Erythroblast (primary cell): ENCODE results near the gene PLSCR2.

Source experiments
- GATA1 ChIP-seq: IDR thresholded peaks from 2 replicates; pipeline ENCODE4 v1.6.1; 2011; ENCODE audit warnings: low read depth, mild to moderate bottlenecking, control low read depth, low read length, moderate library complexity
- POLR2A ChIP-seq: IDR thresholded peaks from 2 replicates; pipeline ENCODE4 v1.6.1; 2011; ENCODE audit warnings: mild to moderate bottlenecking, low read length

DNA sequence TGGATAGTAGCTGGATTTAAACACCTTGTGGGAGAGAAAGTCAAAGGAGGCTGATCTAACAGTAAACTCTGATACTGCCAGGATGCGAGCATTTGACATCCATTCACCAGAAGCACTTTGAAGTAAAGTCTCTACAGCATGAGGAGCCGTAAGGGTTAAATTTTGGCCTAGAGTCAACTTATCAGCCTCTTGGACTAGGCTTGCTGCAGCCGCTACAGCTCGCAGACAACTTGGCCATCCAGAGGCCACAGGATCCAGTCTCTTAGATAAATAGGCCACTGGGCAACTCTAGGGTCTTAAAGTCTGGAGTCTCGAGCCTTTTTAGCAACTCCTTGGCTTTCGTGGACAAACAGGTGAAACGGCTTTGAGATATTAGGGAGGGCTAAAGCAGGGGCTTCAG is 61.4 kb downstream of the PLSCR2 start:
- no peak for TF ChIP-seq POLR2A
- TF ChIP-seq GATA1, result no peak
